GM18951 (cell line): ENCODE measurements around the gene CLNS1A.
"Not testable (repeated sequence)": the region's sequence is repeated elsewhere in the genome, so short reads cannot be mapped to it uniquely, and the experiment has no call there.

Source experiments
- POLR2A ChIP-seq: IDR thresholded peaks from 4 replicates; pipeline ENCODE4 v1.6.1; 2011; ENCODE audit warnings: mild to moderate bottlenecking; ENCODE audit not compliant: insufficient read length, insufficient read depth; ENCODE audit errors: extremely low read depth
- in situ Hi-C: fragments of 300-500 bp; cut with MboI; formaldehyde crosslinking; loops from one replicate; pipeline ENCODE4 v1.12.0; 2022; ENCODE audit warnings: low sequenced_read_pairs, mixed read lengths, inconsistent platforms; ENCODE audit not compliant: unreplicated experiment

CLNS1A gene

DNA sequence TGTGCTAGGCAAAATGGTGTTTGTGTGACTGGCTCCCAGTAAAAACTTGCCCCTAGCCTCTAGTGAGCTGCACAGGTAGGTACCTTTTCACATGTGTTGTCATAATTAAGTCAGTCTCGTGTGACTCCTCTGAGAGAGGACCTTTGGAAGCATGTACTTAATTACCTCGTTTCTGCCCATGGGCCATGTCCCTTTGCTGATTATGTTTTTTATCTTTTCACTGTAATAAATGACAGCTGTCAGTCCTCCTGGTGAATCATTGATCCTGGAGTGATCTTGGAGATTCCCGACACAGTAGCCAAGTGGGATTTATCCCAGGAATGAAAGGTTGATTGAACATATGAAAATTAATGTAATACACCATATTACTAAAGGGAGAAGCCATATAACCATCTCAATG lies 12.5 kb upstream of the CLNS1A start:
- in situ Hi-C loops, result no loop called here
- TF ChIP-seq POLR2A, result no peak

DNA sequence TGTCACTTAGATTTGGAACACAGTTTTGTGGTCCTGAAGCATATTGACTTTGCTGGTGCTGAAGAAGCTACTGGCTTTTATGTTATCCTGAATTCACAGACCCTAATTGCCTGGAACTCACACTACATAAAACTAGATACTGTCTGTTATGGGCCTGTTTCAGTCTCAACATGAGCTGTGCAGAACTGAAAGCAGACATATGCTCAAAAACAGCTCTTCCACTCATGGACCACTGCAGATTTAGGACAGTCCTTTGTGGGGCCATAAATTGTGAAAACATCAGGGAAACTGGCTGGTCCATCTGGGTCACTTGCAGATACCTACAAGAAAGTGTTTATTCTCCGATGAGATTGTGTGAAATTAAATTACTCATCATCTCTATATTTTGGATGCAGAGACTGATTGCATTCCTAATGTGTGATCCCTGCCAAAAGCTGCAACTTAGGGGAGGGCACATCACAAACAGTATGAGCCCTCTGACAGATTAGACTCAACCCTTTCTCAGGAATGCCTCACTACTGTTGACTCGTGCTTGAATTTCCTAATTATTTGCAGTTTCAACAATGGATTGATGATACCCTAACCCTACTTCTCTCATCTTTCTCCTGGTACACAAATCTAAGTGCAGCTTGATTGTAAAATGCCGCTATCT lies 10.2 kb upstream of the CLNS1A start:
- in situ Hi-C loops, result no loop called here
- TF ChIP-seq POLR2A, result no peak

DNA sequence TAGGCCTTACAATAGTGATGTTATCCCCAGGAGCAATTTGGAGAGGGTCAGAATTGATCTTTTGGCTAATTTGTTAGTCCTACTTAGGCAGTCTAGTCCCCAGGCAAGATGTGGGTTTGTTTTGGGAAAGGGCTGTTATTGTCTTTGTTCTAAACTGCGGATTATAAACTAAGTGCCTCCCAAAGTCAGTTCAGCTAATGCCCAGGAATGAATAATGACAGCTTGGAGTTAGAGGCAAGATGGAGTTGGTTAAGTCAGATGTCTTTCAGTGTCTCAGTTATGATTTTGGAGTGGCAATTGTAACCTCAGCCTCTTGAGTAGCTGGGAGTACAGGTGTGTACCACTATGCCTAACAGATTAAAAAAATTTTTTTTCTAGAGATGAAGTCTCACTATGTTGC lies 7.3 kb upstream of the CLNS1A start:
- no peak for TF ChIP-seq POLR2A
- in situ Hi-C loops, result no loop called here

DNA sequence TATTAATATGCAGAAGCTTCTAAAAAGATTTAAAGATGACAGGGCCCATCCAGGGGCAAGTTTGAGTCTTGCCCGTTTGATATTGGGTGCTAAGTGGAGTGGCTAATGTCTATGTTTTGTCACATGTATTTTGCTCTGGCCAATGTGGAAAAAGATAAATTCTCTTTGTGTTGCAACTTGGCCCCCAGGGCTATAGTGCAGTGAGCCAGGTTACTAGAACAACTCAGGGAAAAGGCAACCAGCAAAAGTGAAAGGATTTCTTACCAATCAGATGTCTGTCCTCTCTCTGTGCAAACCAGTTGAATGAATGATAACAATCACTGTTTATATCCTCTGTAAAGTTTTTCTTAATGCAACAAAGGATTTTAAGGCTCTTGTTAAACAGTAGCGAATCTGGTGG lies 4.6 kb upstream of the CLNS1A start:
- no peak for TF ChIP-seq POLR2A
- in situ Hi-C loops, result no loop called here

DNA sequence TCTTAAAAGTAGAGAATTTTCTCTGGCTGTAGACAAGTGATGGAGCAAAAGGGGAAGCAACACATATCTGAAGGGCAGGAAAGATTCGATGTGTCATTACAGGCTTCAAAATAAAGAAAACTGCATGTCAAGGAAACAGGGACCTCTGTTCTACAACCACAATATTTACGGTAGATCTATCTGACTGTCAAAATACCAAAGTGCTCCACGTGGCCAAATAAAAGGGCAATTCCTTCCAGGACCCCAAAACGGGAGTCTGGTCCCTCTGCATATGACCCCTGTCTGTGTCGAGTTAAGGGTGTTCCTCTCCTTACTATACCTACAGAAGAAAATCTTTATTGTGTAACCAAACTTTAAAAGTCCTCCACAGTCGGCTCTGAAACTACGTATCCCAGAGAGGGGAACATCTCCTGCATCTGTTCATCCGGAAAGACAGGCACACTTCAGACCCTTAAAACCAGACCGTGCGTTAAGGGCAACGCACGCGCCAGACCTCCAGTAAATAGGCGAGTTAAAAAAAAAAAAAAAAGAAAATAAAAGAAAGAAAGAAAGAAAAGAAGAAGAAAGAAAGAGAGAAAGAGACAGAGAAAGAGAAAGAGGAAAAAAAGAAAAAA lies 756 bp downstream of the CLNS1A start:
- no peak for TF ChIP-seq POLR2A
- in situ Hi-C loops, result no loop called here

DNA sequence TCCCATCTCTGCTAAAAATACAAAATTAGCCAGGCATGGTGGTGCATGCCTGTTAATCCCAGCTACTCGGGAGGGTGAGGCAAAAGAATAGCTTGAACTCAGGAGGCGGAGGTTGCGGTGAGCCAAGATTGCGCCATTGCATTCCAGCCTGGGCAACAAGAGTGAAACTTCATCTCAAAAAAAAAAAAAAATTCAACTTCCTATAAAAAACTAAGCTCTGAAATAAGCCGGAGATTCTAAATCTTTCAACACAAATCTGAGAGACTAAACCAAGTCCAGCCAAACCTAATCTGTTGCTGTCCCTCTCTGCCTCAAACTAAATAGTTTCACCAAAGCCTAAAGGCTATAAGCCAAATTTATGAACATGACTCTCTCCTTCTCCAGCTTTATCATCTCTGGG lies 3.7 kb downstream of the CLNS1A start:
- in situ Hi-C loops, result not testable (repeated sequence)

DNA sequence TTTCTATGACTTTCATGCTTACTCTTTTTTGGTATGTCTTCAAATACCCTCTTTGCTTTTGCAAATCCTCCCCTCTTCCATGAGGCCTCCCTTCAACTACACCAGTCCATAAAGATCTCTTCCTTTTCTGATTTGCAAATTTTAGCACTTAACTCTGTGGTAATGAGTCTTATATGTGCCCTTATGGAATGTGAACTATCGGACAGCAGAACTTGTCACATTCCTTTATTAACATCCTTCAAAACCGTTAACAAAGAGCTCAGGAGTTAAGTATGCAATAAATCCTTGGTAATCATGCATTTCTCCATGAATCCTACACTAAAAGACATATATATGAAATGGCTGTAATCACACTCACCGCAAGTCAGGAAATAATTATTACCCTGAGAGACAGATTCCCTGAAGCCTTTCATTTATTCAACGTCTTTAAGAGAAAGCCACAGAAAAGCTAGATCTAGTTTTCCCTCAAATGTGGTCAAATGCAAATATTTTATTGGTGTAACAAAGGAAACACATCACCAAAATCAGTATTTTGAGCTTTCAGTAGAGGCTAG lies 7.4 kb downstream of the CLNS1A start:
- TF ChIP-seq POLR2A, result no peak

DNA sequence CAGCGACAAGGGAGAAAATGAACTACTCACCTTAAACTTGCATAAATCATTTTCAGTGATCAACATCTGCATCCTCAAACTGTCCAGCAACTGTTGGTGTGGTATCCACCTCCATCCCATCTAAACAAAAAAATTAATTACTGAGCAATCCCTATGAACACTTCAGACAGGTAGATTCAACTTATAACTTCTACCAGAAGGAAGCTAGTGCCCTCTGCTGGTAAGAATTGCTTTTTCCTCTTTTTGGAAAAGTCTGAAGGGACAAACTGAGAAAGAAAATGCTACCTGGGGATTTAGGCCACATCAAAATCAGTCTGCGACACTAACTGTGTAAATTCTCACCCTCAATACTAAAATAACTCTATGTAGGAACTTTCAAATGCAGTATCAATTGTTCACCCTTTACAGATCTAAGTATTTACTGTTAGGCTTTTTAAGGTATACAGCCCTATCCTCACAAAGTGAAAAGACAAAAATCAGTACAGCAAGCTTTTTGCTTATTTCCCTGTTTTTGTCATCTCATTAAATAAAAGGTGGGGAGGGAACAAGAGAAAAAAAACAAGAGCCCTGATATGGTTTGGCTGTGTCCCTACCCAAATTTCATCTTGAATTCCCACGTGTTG lies 17.9 kb downstream of the CLNS1A start:
- TF ChIP-seq POLR2A, result no peak
- in situ Hi-C loops, result no loop called here

More for the DNA sequence above, 7.4 kb downstream of the CLNS1A start:
- in situ Hi-C loops, result no loop called here

DNA sequence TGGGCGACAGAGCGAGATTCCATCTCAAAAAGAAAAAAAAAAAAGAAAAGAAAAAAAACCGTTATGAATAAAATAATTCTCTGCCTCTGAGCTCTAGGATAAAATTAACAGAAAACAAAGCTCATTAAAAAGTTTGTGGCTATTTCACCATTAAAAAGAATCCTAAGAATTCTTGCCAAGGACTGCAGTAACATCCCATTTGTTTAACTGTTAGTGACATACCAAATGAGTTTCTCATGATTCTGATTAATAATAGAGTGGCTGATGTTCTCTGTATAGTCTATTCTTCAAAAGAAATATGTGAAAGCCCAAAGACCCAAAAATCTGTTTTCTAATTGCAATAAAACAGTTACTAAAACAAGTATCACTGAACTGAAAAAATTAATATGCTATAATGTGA lies 19.7 kb downstream of the CLNS1A start:
- in situ Hi-C loops, result no loop called here
- TF ChIP-seq POLR2A, result no peak

DNA sequence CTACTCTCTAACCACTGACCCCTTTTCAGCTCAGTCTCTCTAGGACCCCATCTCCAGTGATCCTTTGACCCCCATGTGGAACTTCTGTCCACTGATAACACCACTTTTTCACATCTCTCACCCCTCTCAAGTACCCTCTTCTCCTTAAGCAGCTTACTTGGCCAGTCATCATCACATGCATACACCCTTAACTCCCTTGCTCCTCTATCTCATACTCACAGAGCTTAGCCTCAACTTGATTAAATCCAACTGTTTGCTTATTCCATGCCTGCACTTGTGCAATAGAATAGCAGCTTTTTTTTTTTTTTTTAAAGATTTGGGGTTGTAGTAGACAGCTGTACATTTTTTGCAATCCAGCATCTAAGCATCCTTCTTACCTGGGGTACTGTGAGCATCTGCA lies 25.7 kb downstream of the CLNS1A start:
- in situ Hi-C loops, result no loop called here
- TF ChIP-seq POLR2A, result no peak

DNA sequence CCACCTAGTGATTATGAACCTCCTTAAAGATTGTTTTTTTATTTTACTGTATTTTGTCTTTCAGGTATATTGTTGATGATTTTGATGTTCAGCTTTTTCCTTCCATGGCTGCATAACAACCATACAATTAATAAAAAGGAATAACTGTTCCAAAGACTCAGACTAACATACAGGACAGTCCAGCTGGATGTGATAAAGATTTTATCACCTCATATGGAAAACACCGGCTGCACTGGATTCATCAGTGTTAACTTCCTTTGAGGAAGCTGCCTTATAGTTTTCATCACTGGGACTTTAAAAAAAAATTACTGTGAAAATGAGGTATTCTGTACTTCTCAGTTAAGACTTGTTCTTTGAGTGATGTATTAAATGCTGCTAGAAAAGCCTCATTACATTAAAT lies 28.4 kb downstream of the CLNS1A start:
- TF ChIP-seq POLR2A, result no peak
- in situ Hi-C loops, result no loop called here

DNA sequence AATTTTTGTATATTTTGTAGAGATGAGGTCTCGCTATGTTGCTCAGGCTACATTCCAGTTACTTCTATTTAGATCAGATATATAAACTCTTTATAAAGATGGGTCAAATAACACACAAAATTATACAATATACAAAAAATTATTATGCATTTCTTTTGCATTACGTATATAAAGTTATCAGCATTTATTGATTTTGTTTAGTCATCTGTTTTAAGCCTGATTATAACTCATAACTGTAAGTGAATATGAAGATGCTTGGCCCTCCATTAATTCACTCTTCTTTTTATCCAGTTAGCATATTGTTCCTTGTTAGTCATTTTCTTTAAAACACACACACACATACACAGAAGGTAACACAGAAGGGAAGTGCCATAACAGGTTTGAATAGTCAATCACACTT lies 33.3 kb downstream of the CLNS1A start:
- in situ Hi-C loops, result no loop called here
- no peak for TF ChIP-seq POLR2A

DNA sequence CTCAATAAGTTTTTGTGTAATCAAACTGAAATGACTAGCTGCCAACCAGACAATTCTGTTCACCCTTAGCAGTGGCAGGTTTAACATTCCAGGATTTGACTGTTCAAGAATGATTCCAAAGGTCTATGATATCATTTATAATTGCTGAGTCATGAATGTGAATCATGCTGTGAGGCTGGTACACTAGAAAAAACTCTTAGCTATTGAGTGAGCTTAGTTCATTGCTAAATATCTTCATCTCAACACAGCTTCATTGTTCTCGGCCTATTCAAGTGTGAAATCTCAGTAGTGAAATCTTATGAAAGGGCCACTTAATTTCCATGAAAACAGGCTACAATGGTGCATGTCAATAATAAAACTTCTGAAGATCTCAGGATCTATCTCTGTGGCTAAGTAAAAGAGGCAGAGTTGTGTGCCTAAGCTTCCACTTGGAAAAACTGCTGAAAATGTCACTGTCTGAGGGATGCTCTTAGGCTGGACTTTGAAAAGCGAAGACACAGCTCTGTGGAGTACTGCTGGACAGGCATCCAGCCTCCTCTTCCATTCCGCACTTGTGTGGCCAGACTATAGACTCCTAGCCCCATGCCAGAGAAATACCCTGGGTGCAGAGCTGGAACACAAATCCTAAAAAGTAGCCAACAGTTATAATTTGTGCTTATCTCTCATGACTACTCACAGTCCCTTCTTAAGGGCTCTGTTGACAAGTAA lies 35.1 kb downstream of the CLNS1A start:
- no peak for TF ChIP-seq POLR2A
- in situ Hi-C loops, result no loop called here
